Limb (tissue), 2 donors: ENCODE measurements around the gene CDK5RAP2.

ENCODE experiments used
- DNase-seq, 2 donors: peaks; one replicate each; pipeline ENCODE4 v3.0.0-alpha.2; 2016; ENCODE audit errors: extremely low spot score in 2 of 2

Gene CDK5RAP2

DNA sequence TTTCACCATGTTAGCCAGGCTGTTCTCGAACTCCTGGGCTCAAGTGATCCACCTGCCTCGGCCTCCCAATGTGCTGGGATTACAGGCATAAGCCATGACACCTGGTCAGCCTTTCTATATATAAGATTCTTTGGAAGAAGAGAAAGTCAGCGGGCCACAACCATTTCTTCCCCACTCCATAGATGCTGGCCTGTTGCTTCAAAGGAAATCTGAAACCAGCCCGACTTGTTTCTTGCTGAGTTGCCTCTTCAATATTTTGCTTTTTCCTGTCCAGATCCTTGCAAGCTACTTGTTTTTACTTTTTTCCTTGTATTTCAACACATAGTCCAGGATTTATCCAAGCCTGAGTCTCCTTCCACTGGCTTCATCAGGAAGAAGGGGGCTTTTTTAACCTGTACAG, 219.5 kb downstream of the CDK5RAP2 start:
- DNase-seq = no peak

DNA sequence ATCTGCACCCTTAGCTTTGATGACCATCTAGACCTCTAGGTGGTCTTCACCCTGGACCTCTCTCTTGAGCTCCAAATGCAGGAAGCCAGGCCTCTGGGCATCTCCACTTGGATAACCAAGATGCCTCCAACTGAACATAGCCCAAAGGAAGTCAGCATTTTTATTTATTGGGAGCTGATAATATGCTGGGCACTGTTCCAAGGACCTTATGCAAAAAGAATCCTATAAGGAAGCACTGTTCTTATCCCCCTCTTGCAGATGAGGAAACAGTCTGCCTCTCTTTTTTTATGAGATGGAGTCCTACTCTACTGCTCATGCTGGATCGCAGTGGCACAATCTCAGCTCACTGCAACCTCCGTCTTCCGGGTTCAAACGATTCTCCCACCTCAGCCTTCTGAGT, 219.9 kb downstream of the CDK5RAP2 start:
- no peak for DNase-seq

DNA sequence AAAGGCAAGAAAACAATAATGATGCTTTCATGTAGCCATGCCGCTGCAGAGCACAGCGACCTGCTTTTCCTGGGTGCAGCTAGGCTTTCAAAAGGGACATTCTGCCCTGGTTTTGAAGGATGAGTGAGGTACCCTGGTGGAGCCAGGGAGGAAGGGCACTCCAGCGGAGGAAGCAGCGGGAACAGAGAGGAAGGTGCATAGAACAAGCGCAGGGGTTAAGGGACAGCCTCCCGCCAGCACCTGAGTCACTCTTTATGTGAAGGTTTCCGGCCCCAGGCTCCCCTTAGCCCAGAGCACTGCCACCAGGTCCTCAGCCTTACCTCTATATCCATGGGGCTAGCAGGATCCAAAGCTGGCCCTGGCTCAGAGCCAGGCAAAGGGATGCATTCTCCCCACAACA, 221.1 kb downstream of the CDK5RAP2 start:
- DNase-seq = no peak

DNA sequence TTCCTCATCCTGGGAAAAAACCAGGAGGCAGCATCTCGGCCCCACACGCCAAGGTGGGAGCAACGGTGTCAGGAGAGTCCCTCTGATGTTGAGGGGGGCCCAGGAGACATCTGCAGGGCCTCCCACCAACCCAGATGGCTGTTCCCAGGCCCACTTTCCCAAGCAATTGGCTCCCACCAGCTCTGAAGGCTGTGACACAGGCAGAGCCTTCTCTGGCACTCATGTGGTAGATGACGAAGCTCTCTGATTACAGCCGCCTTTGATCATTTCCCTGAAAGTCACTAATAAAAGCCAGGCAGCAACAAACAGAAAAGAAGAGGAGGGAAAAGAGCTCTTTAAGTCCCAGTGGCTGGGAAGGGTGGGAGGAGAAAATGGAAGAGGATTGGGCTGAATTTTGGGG, 226.5 kb downstream of the CDK5RAP2 start:
- DNase-seq = peak in 1 of 2 donors; percentile 2

DNA sequence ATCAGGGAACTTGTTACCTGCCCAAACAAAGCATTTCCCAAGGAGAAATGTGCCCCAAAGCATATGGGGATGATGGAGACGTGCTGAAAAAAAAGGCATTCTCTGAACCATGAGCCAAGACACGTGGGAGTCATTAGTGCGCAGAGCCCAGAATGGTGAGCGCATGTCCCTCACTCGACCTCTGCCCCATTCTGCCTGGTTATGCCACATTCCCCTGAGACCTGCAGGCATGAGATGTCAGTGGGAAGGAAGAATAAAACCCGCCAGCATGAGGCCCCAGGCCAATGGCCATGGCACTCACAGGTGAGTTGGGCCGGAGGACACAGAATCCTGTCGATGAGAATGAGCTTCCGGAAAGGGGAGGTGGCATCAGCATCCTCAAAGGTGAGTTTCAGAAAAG, 228.9 kb downstream of the CDK5RAP2 start:
- peak in 1 of 2 donors; percentile 1 for DNase-seq

DNA sequence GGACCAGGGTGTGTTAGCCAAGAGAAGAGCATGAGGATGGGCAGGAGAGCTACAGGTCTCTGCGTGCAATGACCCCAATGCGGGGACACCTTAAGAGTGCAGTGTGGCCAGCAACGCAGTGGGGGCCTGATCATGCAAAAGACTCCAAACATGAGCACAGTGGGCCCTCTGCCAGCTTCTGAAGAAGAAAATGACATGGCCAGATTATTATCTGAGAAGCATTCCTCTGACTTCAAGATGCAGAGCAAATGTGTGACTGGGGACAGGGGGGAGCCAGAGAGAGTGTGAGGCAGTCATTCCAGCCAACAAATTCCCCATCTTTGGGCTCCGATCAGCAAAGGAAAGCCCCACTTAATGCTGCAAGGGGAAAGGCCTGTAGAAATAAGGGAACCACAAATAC, 229.4 kb downstream of the CDK5RAP2 start:
- DNase-seq = no peak

DNA sequence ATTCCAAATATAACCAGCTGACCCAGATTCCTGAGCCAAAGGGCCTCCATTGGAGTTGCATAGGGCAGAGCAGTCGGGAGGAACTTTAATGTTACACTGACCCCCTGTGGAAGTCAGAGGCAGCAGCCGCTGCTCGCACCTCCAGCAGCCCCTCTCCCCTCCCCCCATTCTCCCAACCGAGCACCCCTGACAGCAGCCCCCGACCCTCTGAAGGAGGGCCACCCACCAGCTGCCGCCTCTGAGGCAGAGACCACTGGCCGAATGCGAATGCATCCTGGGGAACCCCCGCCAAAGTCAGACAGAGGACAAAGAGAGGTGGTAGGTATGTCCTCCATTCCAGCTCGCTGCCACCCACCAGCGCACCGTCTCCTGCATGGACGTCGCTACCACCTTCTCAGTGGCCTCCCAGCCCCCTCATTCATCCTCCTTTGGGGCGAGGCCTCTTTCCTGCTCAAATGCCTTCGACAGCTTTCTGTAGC, 231.0 kb downstream of the CDK5RAP2 start:
- DNase-seq = peak; percentile 55 to 76

DNA sequence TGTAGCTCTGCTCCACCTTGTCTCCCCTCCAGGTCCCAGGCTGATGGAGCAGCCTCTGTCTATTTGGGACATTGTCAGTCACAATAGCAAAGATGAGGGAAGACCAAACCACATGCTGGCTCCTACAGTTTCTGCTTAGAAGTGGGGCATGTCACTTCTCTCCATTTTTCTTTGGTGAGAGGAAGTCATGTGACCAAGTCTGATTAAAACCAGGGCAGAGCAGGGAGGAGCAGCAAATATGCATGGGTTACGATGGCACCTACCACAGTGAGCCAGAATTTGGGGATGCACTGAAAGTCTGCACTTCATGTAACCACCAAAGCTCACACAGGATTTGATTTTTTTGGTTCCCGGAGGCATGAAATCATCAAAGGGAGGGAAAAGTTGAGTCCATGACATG, 234.6 kb downstream of the CDK5RAP2 start:
- no peak for DNase-seq

DNA sequence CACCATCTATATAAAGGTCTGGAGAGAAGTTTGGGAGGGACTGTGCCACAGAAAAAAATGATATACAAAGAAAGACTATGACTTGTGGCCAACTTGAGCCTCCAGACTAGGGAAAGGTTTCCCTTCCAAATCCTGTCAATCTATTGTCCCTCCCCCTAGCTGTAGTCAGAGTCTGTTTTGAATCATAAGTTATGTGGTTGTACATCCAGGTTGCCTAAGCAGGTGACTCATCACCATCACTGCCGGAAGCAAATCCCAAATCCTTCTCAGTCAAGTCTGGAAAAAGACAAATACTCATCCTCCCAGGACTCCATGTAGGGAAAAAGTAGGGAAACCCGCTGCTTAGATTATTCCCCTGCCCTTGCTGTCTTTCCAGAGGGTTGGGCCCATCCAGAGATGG, 235.7 kb downstream of the CDK5RAP2 start:
- DNase-seq = no peak

DNA sequence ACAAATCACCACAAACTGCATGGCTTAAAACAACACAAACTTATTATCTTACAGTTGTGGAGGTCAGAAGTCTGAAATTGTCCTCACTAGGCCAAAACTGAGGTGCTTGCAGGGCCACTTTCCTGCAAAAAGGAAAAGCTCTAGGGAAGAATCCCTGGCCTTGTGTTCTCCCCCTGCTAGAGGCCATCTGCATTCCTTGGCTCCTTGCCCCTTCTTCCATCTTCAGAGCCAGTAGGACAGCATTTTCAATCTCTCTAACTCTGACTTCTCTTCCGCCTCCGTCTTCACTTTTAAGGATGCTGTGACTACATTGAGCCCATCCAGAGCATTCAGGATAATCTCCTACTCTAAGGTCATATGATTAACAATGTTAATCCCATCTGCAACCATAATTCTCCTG, 236.6 kb downstream of the CDK5RAP2 start:
- DNase-seq = no peak
